Stimulated activated CD8-positive, alpha-beta memory T cell treated with anti-CD3 and anti-CD28 coated beads, Interleukin-15, amount 100 ng/mL, for 4 hours (primary cell): ENCODE data around the gene MTMR3.

Experiments used
- DNase-seq, 2 donors: peaks; one replicate each; pipeline ENCODE4 v3.0.0-alpha.2; 2020; ENCODE audit warnings: low read depth in 2 of 2

MTMR3 gene

DNA sequence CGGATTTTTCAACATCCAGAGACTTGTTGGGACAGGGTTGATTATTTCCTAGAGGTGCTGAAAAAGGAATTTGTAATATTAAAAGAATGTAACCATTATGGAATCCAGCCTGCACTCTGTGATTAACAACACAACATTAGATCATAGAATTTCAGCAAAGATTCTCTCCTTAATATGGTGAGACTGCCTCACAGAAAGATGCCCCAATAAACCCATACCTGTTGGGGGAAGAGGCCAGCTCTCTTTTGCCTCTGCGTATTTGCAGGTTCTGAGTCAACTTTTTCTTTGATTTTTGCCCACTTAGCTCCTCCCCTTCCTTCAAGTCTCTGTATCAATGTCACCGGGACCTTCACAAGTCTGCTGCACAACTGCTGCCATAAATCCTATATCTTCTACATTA is 12.4 kb upstream of the MTMR3 start:
- DNase-seq = no peak

DNA sequence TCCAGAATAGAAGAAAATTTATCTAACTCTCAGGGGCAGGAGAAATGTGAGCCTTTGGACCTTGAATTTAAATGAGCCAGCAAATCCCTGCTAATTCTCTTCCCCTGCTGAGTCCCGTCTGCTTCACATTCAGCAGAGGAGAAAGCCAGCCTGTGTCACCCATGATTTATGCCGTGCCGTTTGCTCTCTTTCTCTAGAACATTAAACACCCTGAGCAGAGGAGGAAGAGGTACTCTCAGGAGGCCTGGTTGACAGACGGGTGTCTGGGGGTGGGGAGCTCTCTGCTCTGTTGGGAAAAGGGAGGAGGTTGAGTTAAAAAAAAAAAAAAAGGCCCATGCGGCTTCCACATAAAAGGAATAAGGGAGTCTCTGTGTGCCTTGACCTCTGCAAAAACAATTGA is 11.3 kb upstream of the MTMR3 start:
- DNase-seq = no peak

DNA sequence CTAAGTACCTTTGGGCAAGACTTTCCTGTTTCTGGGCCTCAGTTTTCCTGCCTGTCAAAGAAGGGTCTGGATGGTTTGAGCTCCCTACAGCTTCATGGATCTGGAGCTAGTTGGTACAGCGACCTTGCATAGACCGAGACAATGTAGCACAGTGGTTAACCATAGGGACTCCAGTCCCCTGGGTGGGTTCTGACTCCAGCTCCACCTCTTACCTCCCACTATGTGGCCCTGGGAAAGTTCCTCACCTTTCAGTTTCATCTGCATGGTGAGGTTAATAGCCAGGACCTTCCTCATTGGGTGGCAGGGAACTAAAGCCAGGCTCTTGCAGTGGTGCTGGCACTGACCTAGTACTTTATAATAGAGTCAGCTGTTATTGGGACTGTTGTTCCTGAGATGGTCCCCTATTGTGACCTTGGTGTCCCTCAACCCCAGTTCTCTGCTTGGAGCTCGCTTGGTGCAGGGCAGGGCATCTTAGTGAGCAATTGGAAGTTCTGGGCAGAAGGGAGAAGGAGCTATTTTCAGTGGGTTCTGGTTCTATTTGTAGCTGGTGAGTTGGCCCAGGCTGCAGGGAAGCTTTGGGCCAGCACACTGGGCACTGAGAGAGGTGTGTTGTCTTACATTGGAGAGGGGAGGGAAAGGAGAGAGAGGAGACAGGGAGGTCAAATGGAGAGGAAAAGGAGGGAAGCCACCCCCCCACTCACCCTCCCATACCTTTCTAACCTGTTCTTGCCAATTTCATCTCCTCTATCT is 10.7 kb upstream of the MTMR3 start:
- no peak for DNase-seq

DNA sequence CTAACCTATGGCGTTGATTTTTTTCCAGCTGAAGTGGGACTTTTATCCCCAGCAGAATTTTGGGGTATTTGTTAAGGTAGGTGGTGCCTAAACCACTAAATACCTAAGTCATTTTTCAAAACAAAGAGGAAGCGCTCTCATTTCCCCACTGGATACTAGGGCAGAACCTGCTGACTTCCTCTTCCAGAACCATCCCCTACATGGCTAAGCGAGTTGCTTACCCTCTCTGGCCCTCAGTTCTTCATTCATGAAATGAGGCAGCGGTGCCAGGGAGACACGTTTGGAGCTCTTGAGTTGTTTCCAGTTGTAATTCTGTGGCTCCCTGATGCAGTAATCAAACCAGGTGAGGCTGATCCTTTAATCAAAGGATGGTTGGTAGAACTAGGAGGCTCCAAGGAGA is 10.0 kb upstream of the MTMR3 start:
- DNase-seq = no peak

DNA sequence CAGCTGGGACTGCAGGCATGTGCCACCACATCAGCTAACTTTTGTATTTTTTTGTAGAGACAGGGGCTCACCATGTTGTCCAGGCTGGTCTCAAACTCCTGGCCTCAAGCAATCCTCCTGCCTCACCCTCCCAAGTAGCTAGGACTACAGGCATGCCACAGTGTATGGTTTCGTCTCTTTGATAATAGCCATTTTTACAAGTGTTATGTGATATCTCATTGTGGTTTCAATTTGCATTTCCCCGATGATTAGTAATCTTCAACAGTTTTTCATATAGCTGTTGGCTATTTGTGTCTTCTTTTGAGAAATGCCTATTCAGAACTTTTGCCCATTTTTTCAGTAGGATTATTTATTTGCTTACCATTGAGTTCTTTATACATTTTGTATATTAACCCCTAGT is 9.0 kb upstream of the MTMR3 start:
- DNase-seq = no peak

DNA sequence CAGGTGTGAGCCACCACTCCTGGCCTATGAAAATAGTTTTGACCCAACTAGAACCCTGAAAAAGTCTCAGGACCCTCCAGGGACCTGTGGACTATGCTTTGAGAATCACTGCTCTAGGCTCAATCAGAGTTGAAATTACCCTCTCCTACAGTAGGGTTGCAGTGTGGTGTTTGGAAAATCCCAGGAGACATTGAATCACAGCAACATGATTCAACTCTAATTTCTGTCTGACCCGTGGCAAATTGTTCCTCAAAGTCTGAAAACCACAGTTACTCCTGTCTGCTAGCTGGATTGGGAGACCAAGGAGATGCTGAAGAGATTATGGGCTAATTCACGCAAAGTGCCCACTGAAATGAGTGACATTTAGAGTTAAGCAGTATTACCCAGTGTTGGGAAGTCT is 5.4 kb upstream of the MTMR3 start:
- no peak for DNase-seq

DNA sequence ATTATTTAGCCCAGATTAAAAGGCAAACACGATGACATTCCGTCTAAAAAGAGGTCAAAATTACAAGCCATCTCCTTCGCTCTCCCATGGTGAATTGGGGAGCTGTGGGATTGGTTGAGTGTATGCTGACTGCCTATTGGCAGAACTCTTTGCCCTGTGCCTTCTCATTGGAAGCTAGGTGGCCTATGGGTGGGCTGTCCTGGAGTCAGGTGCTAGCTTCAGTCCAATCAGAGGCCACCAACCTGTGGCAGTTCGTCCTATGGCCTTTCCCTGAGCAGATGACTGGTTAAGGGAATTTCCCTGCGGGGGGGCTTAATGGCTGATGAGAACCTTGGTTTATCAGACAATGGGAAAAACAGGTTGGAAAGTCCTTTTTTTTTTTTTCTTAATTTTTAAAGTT is 3.2 kb upstream of the MTMR3 start:
- DNase-seq = no peak

DNA sequence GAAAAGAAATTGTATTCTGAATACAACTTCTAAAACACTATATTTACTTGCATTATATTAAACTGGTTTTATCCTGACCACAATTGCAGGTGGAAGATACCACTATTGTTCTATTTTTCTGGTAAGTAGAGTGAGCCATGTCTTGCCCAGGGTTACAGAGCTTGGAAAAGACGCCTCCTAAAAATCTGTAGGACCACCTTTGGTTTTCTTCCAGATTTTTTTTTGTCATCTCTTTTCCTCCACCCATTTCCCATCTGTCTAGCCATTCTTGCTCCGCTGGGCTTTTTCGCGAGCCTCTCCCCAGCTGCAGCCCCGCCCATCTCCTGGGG is 294 bp upstream of the MTMR3 start:
- DNase-seq = no peak

DNA sequence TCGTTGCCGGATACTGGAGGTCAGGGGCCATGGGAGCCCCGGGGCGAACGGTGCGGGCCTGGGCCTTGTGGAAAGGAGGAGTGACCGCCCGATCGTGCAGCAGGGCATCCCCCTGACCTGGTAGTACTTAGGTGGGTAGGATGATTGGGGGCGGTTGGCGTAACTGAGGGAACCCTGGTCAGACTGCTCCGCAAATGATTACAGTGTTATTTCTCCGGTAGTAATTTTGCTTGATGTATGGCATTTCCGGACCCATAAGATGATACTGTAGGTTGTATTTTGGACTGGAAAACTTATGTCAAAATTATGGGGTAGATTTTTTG is 762 bp downstream of the MTMR3 start:
- DNase-seq = no peak

DNA sequence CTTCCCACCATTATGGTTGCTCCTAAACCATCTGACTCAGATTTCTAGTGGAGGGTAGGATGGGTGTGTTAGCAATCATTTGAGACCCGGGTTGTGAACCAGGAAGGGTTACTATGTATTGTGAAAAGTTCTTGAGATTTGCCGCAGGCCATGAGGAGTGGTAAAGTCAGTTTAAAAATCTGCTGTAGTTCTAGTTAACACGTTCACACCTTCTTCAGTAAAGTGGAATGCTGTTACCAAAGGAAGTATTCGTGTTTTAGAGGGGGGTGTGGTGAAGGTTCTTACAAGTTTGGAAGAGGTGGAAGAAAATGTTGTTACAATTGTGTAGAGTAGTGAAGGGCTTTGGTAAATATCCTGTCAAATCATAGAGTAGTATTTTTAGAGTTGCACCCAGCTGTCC is 2.6 kb downstream of the MTMR3 start:
- DNase-seq = no peak

DNA sequence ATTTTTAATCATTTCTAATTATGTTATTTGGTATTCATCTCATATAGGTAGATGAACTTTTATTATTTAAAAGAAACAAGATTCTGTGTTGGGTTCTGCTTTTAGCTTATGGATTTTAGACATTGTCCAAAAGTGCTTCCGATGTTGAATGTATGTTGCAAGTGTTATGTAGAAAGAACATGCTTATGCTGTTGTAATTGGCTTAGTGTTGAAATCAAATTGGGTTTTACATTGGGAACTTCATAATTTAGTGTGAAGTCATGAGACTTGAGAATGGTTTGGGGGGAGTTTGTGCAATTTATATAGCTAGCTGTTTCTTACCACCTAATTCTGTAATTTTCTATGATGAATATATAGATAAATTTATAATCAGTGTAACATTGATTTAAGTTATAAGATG is 3.6 kb downstream of the MTMR3 start:
- no peak for DNase-seq

DNA sequence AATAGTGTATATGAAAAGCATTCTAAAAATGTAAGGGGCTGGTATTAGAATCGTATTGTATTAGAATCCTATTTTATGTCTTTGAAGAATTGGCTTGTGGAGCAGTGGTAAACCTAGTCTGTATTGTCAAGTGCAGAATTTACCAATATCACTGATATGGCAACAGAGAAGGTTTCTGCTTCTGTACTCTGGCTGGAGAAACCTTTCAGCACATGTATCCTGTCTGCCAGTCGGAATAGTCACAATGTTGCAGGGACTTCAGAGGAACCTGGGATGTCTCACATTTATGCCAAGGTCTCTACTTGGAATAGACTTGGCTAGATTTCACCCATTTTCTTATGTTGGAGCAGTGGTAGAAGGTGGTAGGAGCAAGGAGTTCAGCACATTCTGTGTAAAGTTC is 4.4 kb downstream of the MTMR3 start:
- DNase-seq = no peak

DNA sequence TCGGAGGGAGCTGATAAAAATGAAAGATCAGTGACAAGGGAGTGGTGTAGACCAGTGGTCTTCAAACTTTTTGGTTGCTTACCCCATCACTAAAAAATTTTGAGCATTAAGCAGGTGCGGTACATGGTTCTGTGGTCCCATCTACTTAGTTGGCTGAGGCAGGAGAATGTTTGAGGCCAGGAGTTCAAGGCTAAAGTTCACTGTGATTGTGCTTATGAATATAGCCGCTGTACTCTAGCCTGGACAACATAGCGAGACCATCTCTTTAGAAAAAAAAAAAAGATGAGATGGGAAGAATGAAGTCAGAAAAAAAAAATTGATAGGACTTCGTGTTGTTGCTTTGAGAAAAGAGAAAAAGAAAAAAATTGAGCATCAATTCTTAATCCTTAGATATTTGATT is 7.8 kb downstream of the MTMR3 start:
- no peak for DNase-seq

DNA sequence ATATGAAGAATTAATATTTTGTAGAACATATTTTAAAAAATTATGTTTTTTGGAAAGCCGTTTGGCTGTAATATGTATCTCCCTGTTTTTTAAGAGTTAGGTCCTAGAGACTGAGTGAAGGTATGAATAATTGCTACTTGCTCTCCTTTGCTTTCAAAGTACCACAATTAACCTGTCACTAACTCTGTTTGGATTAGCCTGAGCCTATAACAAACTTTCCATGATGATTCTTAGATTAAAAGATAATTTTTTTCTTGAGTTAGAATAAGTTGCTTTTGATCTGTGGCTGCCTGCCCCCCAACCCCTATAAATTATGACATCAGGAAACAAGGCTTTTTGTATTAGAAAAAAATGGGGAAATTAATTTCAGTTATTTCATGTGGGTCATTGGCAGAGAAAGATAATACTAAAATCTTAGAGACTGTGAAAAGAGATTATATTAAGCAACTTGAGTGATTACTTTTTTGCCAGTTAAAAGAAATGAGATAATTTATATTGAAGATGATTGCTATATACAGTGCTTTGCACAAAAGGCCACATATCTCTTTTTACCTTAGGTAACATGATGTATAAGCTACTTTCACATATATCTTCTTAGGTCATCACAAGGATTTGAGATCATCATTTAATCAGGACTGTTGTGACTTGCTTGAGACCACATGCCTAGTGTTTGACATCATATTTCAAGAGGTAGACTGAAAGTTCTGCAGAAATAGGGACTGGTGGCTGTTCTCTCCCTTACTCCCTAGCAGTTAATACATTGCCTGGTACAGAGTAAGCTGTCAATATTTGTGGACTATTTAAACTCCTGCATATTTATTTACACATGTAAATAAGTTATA is 9.6 kb downstream of the MTMR3 start:
- no peak for DNase-seq

DNA sequence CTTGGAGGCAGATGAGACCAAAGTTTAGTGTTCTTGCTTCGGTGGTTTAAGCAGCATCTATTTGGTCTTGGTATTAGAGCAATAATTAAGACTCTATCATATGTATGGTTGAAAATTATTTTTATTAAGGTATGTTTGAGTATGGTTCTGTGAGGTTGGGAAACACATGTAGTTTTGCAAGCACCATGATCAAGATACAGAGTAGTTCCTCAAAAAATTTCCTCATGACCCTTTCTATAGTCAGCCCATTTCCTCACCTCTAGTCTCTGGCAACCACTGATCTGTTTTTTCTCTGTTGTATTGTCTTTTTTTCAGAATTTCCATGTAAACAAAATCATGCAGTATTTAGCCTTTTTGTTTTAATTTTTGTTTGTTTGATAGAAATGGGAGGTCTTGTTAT is 18.4 kb downstream of the MTMR3 start:
- DNase-seq = no peak

DNA sequence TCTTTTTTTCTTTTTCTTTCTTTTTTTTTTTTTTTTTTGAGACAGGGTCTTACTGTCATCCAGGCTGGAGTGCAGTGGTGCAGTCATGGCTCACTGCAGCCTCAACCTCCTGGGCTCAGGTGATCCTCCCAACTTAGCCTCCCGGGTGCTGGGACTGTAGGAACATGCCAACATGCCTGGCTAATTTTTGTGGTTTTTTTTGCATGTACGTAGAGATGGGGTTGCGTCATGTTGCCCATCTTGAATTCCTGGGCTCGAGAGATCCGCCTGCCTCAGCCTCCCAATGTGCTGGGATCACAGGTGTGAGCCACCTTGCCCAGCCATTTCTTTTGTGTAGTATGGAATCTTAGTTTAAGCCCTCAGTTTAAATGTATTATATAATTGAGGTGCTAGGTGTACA is 20.4 kb downstream of the MTMR3 start:
- no peak for DNase-seq

DNA sequence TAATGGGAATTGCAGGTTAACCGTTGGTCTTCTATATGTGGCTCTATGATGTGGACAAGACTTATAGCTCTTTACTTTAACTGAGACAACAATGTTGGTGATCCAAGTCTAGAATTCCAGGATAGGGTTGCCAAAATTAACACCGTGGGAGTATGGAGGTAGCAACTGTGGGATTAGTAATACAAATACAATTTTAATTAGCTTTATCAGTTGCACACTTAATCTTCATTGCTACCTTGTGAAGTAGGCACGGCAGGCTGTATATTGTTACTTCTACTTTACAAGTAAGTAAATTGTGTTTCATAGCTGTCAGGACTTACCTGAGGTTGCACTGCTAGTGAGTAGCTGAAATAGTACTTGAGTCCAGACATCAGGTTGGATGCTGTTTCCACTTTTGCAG is 21.0 kb downstream of the MTMR3 start:
- DNase-seq = no peak

DNA sequence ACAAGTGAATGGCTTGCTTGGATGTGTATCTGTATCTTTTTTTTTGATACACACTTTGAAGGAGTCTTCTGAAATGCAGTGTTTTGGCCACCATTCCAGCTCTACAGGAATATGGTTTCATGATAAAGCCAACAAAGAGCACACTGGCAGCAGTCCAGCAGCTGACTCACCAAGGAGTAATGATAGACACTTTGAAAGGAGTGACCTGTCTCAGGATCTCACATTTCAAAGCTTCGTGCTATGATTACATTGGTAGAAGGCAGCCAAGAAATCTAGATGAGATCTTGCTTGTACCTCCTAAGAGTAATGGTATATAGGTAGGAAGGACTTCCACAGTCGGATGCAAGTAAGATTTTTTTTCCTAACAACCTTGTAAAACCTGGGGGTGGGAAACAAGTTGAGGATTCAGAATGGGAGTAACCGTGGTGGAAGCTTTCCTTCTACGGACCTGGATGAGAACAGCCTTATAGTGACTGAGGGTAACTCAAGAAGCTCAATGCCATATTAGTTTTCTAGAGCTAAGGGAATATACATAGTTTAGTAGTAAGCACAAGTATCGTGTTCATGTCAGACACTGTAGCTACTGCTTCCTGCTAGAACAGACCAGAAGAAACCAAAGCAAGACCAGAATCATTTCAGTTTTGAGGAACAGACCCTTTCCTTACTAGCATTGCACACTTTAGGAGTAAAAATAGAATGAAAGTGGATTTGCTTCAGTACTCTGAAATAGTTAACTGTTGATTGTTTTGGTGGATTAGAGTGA is 25.0 kb downstream of the MTMR3 start:
- DNase-seq = no peak

DNA sequence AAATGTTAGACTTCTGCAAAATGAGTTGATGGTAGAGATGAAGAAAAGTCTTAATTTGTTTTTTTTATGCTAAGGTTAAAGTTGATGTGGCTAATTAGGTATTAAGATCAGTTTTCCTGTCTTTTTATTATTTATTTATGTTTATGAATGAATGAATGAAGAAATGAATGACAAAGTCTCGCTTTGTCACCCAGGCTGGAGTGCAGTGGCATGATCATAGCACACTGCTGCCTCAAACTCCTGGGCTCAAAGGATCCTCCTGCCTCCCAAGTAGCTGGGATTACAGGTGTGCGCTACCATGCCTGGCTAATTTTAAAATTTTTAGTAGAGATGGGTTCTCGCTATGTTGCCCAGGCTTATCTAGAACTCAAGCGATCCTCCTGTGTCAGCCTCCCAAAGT is 29.2 kb downstream of the MTMR3 start:
- no peak for DNase-seq

DNA sequence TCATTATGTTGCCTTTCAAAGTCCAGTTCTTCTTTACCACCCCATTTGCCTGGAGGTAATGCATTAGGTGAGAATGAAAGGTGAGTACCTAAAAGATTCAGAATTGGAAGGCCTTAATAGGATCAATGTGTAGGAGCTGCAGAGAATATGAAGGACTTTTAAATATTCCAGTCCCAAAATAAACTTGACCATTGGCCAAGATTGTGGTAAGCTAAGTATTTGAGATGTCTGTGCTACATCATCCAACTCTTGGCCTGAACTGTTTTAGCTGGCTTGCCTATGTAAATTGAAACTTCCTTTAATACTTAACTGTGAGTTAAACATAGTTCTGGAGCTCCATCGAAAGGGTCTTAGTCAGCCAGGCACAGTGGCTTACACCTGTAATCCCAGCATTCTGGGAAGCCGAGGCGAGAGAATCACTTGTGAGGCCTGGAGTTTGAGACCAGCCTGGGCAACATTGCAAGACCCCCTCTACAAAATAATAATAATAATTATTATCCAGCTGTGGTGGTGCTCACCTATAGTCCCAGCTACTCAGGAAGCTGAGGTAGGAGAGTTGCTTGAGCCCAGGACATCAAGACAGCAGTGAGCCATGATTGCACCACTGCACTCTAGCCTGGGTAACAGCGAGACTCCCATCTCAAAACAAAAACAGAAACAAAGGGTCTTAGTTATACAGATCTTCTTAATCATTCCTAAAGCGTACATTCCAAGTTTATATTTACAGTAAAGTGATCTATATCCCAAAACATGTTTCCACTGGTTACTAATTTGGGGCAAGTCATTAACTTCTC is 29.8 kb downstream of the MTMR3 start:
- DNase-seq = no peak

DNA sequence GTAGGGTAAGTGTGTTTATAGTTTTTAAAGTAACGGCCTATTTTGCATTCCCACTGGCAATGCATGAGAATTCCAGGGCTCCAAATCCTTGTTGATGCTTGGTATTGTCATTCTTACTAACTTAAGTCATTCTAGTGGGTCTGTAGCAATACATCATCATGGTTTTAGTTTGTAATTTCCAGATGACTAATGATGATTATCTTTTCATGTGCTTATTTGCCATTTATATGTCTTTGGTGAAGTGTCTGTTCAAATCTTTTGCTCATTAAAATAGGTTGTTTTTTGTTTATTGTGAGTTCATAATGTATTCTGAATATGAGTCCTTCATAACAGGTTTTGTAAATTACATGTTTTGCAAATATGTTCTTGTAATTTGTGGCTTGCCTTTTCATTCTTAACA is 31.2 kb downstream of the MTMR3 start:
- DNase-seq = no peak

DNA sequence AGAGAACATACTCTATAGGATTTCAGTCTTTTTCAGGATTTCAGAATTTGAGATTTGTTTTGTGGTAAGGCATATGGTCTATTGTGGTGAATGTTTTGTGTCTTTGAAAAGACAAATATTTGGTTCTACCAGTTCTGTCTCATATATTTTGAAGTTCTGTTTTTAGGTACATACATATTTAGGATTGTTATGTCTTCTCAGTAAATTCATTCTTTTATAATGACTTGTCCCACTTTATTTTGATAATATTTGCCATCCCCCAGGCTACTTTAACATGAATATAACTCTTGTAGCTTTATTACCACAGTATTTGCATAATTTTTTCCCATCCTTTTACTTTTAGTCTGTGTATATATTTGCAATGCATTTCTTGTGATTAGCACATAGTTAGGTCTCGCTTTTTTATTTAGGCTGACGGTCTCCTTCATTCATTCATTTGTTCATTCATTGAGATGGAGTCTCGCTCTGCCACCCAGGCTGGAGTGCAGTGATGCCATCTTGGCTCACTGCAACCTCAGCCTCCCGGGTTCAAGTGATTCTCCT is 32.1 kb downstream of the MTMR3 start:
- no peak for DNase-seq
